ENCODE results near the gene CMSS1. TPM values are rescaled to one million over a fixed set of nuclear protein-coding genes. Genes with fewer than 3 reads are reported as not detected.

CMSS1 gene
- total and polyA plus RNA-seq, 2 donors (not counting 1 experiment from before 2014, with no cell fraction given), result 7.3 to 22.8 TPM

DNA sequence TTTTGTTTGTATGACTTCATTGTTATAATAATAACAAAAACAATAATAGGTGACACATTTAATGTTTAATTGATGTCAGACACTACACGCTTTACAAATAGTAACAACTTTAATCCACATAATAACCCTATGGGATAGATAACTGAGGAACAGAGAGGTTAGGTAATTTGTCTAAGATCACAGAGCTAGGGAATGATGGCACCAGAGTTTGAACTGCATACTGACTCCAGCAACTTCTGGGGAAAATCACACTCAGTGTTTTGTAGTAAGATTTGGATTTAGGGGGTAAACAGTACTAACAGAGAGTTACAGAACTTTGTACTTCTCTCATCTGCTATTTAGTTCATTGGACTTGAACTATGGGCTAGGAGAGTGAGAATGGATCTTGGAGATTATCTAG lies 66.0 kb downstream of the CMSS1 start:
- Histone ChIP-seq H3K27ac (ENCODE audit: low read length in 2 of 2) (no peak overlapping the region), H4K20me1 (ENCODE audit: control insufficient read depth, insufficient read depth, low read length, poor library complexity, severe bottlenecking) (no peaks in the 10 kb centered on the region), H3K36me3 (replicated peaks in 1 of 2; ENCODE audit: control extremely low read depth in 1 of 2, control insufficient read depth in 1 of 2, extremely low read depth in 1 of 2, insufficient read depth in 2 of 2, low read length in 1 of 2) (no peaks in the 10 kb centered on the region), H2AFZ (ENCODE audit: insufficient read depth, low read depth, low read length, poor library complexity, severe bottlenecking) (no peak overlapping the region), H3K4me1 (ENCODE audit: control insufficient read depth in 2 of 2, insufficient read depth in 2 of 2, low read length in 2 of 2) (no peaks in the 10 kb centered on the region), H3K9me3 (ENCODE audit: control extremely low read depth in 1 of 3, control insufficient read depth in 2 of 3, insufficient read depth in 1 of 3, low read length in 2 of 3) (no peaks in the 10 kb centered on the region), H3K4me3 (ENCODE audit: control extremely low read depth in 1 of 5, extremely low read depth in 1 of 5, insufficient read depth in 1 of 5, low read depth in 2 of 5, low read length in 4 of 5) (no peak overlapping the region), H3K4me2 (replicated peaks; ENCODE audit: low read depth, low read length, poor library complexity, severe bottlenecking) (no peak overlapping the region), H3K9ac (ENCODE audit: low read length) (no peak overlapping the region), H3K79me2 (ENCODE audit: control insufficient read depth, insufficient read depth, low read length) (no peaks in the 10 kb centered on the region), H3K27me3 (replicated peaks in 1 of 4; ENCODE audit: control extremely low read depth in 1 of 4, control insufficient read depth in 3 of 4, insufficient read depth in 4 of 4, low read length in 3 of 4) (no peaks in the 10 kb centered on the region)
- Mint-ChIP-seq H3K9me3 (ENCODE audit: insufficient read depth) (no peaks in the 10 kb centered on the region), H3K27me3 (no peaks in the 10 kb centered on the region), H3K4me1 (peaks cover 3% of the 10 kb centered on the region), H3K27ac (no peak overlapping the region), H3K4me3 (no peak overlapping the region)
- no CpG with 5 or more reads among the region's 1 CpG for WGBS (ENCODE audit: insufficient coverage)
- POLR2A ChIA-PET, result no interaction called here
- CTCF ChIA-PET, result interaction anchor here (0.9 kb wide), 1 partner anchor 185 kb away, joined by 3 read pairs; no protein-coding TSS in a partner anchor
- intact Hi-C loops (cut with micrococcal nuclease), result no loop called here
- DNase-seq, result no peak
- TF ChIP-seq, protein P1, sequence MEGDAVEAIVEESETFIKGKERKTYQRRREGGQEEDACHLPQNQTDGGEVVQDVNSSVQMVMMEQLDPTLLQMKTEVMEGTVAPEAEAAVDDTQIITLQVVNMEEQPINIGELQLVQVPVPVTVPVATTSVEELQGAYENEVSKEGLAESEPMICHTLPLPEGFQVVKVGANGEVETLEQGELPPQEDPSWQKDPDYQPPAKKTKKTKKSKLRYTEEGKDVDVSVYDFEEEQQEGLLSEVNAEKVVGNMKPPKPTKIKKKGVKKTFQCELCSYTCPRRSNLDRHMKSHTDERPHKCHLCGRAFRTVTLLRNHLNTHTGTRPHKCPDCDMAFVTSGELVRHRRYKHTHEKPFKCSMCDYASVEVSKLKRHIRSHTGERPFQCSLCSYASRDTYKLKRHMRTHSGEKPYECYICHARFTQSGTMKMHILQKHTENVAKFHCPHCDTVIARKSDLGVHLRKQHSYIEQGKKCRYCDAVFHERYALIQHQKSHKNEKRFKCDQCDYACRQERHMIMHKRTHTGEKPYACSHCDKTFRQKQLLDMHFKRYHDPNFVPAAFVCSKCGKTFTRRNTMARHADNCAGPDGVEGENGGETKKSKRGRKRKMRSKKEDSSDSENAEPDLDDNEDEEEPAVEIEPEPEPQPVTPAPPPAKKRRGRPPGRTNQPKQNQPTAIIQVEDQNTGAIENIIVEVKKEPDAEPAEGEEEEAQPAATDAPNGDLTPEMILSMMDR (IDR thresholded peaks at IDR 0.05), result no peak
- TF ChIP-seq EZH2 (IDR thresholded peaks at IDR 0.05; ENCODE audit: borderline replicate concordance, insufficient read depth, low read depth, low read length, poor library complexity, severe bottlenecking), result no peak
- ATAC-seq (ENCODE audit: low read depth), result no peak

DNA sequence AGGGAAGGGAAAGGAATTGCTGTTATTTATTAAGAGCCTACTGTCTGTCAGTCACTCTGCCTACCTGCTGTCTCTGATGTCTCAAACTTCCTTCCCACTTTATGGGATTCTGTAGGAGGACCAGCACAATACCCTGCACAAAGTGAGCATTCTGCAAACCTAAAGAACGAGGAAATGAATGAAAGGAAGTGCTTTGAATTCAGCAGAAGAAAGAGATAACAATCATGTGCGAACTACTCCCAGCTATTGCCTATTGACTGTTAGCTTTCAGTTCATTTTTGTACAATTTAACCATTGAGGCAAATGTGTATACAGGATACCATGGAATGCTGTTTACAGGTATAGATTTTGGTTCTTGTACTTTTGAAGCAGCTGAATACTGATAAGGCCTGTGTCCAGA lies 66.8 kb downstream of the CMSS1 start:
- ChIA-PET POLR2A (no interaction called here), CTCF (no interaction called here)
- WGBS (ENCODE audit: insufficient coverage), result 40% methylated on average over 1 of the region's 2 CpGs

More for the DNA sequence above, 66.8 kb downstream of the CMSS1 start:
- H3K9ac ChIP-seq (ENCODE audit: low read length), result no peak overlapping the region
- no peaks in the 10 kb centered on the region for H3K36me3 ChIP-seq (replicated peaks in 1 of 2; ENCODE audit: control extremely low read depth in 1 of 2, control insufficient read depth in 1 of 2, extremely low read depth in 1 of 2, insufficient read depth in 2 of 2, low read length in 1 of 2)
- H3K4me2 ChIP-seq (replicated peaks; ENCODE audit: low read depth, low read length, poor library complexity, severe bottlenecking), result no peak overlapping the region
- no peak overlapping the region for H3K4me3 ChIP-seq (ENCODE audit: control extremely low read depth in 1 of 5, extremely low read depth in 1 of 5, insufficient read depth in 1 of 5, low read depth in 2 of 5, low read length in 4 of 5)
- intact Hi-C loops (cut with micrococcal nuclease), result no loop called here
- Mint-ChIP-seq H3K27me3 (no peaks in the 10 kb centered on the region), H3K4me1 (no peaks in the 10 kb centered on the region), H3K9me3 (ENCODE audit: insufficient read depth) (no peaks in the 10 kb centered on the region), H3K27ac (no peak overlapping the region), H3K4me3 (no peak overlapping the region)
- no peaks in the 10 kb centered on the region for H3K27me3 ChIP-seq (replicated peaks in 1 of 4; ENCODE audit: control extremely low read depth in 1 of 4, control insufficient read depth in 3 of 4, insufficient read depth in 4 of 4, low read length in 3 of 4)
- H3K79me2 ChIP-seq (ENCODE audit: control insufficient read depth, insufficient read depth, low read length), result no peaks in the 10 kb centered on the region
- H3K27ac ChIP-seq (ENCODE audit: low read length in 2 of 2), result no peak overlapping the region
- TF ChIP-seq, protein P1 (IDR thresholded peaks at IDR 0.05), result no peak
- TF ChIP-seq EZH2 (IDR thresholded peaks at IDR 0.05; ENCODE audit: borderline replicate concordance, insufficient read depth, low read depth, low read length, poor library complexity, severe bottlenecking), result no peak
- H3K4me1 ChIP-seq (ENCODE audit: control insufficient read depth in 2 of 2, insufficient read depth in 2 of 2, low read length in 2 of 2), result no peaks in the 10 kb centered on the region
- DNase-seq (no peak), ATAC-seq (ENCODE audit: low read depth) (no peak)
- H3K9me3 ChIP-seq (ENCODE audit: control extremely low read depth in 1 of 3, control insufficient read depth in 2 of 3, insufficient read depth in 1 of 3, low read length in 2 of 3), result no peaks in the 10 kb centered on the region
- H4K20me1 ChIP-seq (ENCODE audit: control insufficient read depth, insufficient read depth, low read length, poor library complexity, severe bottlenecking), result no peaks in the 10 kb centered on the region
- no peak overlapping the region for H2AFZ ChIP-seq (ENCODE audit: insufficient read depth, low read depth, low read length, poor library complexity, severe bottlenecking)

All from B cell (primary cell).